ENCODE results near the gene PDE4D.
A peak's percentile ranks its signal among the peaks of the same experiment; 100 is the strongest.

PDE4D gene

DNA sequence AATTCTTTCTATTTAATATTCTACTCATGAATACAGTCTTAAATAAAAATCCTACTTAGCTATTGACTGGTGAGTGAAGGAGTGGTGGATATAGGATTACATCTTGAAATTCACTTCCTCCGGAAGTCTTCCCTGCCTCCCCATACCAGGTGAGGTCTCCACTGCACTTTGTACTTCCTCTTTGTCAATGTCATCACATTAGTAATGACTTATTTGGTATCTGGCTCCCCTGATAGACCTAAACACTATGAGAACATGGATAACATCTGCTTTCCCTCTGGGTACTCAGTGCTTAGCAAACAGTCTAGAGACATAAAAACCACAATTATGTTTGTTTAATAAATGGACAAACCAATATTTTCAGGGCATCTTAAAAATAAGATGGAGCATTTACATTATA, 532.1 kb downstream of the PDE4D start:
- no peak overlapping the region for H2BK120ac ChIP-seq (ENCODE audit: low read depth, low read length)
- H3K9ac ChIP-seq (ENCODE audit: low read length): no peak overlapping the region
- no peak overlapping the region for H2BK15ac ChIP-seq (ENCODE audit: low read depth, poor library complexity, severe bottlenecking)
- no peak overlapping the region for H2BK12ac ChIP-seq (ENCODE audit: low read length in 2 of 2)
- peaks cover 1% of the 10 kb centered on the region for H3K79me1 ChIP-seq (replicated peaks; ENCODE audit: low read length, poor library complexity, severe bottlenecking)
- no peak overlapping the region for H3K23ac ChIP-seq (ENCODE audit: low read length in 2 of 2)
- no peak overlapping the region for H2BK5ac ChIP-seq (ENCODE audit: low read depth, low read length, poor library complexity, severe bottlenecking)
- no peak overlapping the region for H3K4me2 ChIP-seq (ENCODE audit: low read length, poor library complexity, severe bottlenecking)
- H4K91ac ChIP-seq (ENCODE audit: low read length): no peak overlapping the region
- no peaks in the 10 kb centered on the region for H3K9me3 ChIP-seq (ENCODE audit: control insufficient read depth, low read length)
- no peaks in the 10 kb centered on the region for H3K27me3 ChIP-seq (ENCODE audit: control insufficient read depth in 1 of 2, insufficient read depth in 1 of 2, low read length in 2 of 2)
- no peak overlapping the region for H2AK5ac ChIP-seq (ENCODE audit: low read length, severe bottlenecking)
- H3K27ac ChIP-seq (ENCODE audit: low read length, poor library complexity, severe bottlenecking): no peak overlapping the region
- DNase-seq: no peak
- no peak overlapping the region for H3K4ac ChIP-seq (ENCODE audit: low read depth in 1 of 2, low read length in 2 of 2)
- H3K18ac ChIP-seq (ENCODE audit: low read depth in 1 of 2, low read length in 2 of 2): no peak overlapping the region
- peaks cover 3% of the 10 kb centered on the region for H3K4me1 ChIP-seq (ENCODE audit: control insufficient read depth, insufficient read depth, low read depth, low read length)
- H4K8ac ChIP-seq (ENCODE audit: low read length): no peak overlapping the region
- H2AFZ ChIP-seq (ENCODE audit: low read depth, low read length): no peak overlapping the region
- 100% methylated on average over 1 of the region's 1 CpG for WGBS
- H3K36me3 ChIP-seq (ENCODE audit: control insufficient read depth in 1 of 2, insufficient read depth in 2 of 2, low read depth in 1 of 2, low read length in 2 of 2): no peaks in the 10 kb centered on the region
- no peak overlapping the region for H3K14ac ChIP-seq (ENCODE audit: low read length in 2 of 2)
- no peak overlapping the region for H3K4me3 ChIP-seq (ENCODE audit: insufficient read depth in 1 of 2, low read depth in 1 of 2, low read length in 2 of 2)

DNA sequence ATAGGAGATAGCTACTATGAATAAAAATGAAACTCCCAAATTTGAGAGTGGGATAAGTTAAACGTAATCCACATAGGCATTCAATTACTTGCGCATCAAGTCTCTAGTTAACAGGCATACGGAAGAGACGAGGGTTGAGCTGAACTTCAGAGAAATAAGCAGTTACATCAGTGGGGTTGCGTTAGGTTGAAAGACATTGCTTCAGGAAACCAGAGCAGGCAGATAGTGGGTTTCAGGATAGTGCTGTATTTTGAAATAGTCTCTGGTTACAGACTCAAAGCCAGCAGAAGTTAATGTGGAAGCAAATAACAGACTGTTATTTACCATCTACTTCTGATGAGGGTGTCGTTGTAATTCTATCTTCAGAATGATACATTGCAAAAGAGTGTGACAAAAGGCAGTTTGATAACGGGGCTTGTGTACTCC, 533.4 kb downstream of the PDE4D start:
- Histone ChIP-seq H3K4me2 (ENCODE audit: low read length, poor library complexity, severe bottlenecking) (no peak overlapping the region), H3K27ac (ENCODE audit: low read length, poor library complexity, severe bottlenecking) (no peak overlapping the region), H2AK5ac (ENCODE audit: low read length, severe bottlenecking) (no peak overlapping the region), H3K14ac (ENCODE audit: low read length in 2 of 2) (no peak overlapping the region), H3K36me3 (ENCODE audit: control insufficient read depth in 1 of 2, insufficient read depth in 2 of 2, low read depth in 1 of 2, low read length in 2 of 2) (no peaks in the 10 kb centered on the region), H3K4ac (ENCODE audit: low read depth in 1 of 2, low read length in 2 of 2) (no peak overlapping the region), H4K8ac (ENCODE audit: low read length) (no peak overlapping the region), H2BK15ac (ENCODE audit: low read depth, poor library complexity, severe bottlenecking) (no peak overlapping the region), H3K9ac (ENCODE audit: low read length) (no peak overlapping the region), H4K91ac (ENCODE audit: low read length) (no peak overlapping the region), H3K79me1 (replicated peaks; ENCODE audit: low read length, poor library complexity, severe bottlenecking) (peaks cover 1% of the 10 kb centered on the region), H2BK5ac (ENCODE audit: low read depth, low read length, poor library complexity, severe bottlenecking) (no peak overlapping the region), H3K18ac (ENCODE audit: low read depth in 1 of 2, low read length in 2 of 2) (no peak overlapping the region), H2BK120ac (ENCODE audit: low read depth, low read length) (no peak overlapping the region), H3K4me1 (ENCODE audit: control insufficient read depth, insufficient read depth, low read depth, low read length) (peaks cover 3% of the 10 kb centered on the region), H3K9me3 (ENCODE audit: control insufficient read depth, low read length) (no peaks in the 10 kb centered on the region), H3K4me3 (ENCODE audit: insufficient read depth in 1 of 2, low read depth in 1 of 2, low read length in 2 of 2) (no peak overlapping the region), H2AFZ (ENCODE audit: low read depth, low read length) (no peak overlapping the region), H3K23ac (ENCODE audit: low read length in 2 of 2) (no peak overlapping the region), H3K27me3 (ENCODE audit: control insufficient read depth in 1 of 2, insufficient read depth in 1 of 2, low read length in 2 of 2) (no peaks in the 10 kb centered on the region), H2BK12ac (ENCODE audit: low read length in 2 of 2) (no peak overlapping the region)
- DNase-seq: peak; percentile 30
- 80% methylated on average over 5 of the region's 7 CpGs for WGBS

DNA sequence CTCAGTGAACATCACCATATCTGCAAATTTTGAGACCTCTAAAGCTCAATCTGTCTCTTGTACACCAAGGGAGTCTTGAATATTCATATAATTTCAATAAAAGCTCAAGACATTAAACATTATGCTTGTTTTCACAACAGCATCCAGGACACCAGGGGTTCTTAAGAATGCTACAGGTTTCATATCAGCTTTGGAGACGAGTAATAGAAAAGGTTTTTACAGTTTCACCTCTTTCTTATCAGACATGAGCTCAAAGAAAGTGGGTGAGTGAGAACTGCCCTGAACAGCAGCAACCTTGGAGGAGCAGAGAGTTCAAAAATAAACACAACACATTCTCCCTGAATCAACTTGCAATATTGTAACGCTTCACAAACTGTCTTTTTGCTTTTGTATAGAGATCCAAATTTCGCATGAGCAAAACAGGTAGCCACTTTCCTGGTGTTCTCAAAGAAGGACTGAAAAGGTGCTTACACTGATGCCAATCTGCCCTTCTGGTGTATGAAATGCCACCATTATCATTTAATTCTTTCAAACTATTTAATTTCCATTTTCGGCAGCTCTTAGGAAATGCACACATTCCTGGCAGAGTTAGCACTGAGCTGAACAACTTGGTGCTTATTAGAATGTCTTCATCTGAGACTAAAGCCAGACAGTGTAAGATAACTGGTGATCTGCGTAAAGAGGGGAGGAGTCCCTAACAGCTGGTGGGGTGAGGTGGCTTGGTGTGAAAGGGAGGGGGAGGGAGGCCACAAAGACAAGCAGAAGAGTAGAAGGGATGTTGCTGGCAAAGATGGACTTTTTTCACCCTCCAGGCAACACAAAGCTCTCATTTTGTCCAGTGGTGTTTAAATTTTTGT, 535.3 kb downstream of the PDE4D start:
- Histone ChIP-seq H3K4ac (ENCODE audit: low read depth in 1 of 2, low read length in 2 of 2) (no peak overlapping the region), H2BK15ac (ENCODE audit: low read depth, poor library complexity, severe bottlenecking) (no peak overlapping the region)
- 45% methylated on average over 4 of the region's 5 CpGs for WGBS

DNA sequence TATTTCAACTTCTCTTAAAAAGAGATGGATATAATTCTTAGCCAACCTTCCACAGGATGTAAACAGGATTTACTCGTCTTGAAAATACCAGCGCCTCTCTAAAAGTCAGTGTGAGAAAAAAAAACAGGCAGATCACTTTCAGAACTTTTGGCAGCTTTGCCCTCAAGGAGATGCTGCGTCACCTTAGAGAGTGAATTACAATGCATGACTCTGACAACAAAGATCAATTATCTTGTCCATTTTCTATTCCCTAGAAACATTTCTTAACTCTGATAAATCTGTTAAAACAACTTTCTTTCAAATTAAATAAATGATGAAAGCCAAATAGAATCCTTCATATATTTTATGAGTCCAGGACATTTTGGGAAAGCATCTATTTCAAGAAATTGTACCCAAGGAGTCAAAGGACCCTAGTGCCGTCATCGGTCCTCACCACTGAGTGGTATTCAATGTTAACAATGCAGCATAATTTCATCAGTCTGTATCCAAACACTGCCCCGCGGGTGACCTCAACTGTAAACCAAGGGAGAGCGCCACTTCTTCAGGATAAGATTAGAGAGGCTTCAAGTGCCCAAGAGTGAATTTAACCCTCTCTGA, 536.0 kb downstream of the PDE4D start:
- DNase-seq: peak; percentile 82
- Histone ChIP-seq H3K4me2 (ENCODE audit: low read length, poor library complexity, severe bottlenecking) (no peak overlapping the region), H3K18ac (ENCODE audit: low read depth in 1 of 2, low read length in 2 of 2) (no peak overlapping the region), H2BK15ac (ENCODE audit: low read depth, poor library complexity, severe bottlenecking) (no peak overlapping the region), H3K4ac (ENCODE audit: low read depth in 1 of 2, low read length in 2 of 2) (no peak overlapping the region), H4K91ac (ENCODE audit: low read length) (no peak overlapping the region), H3K27ac (ENCODE audit: low read length, poor library complexity, severe bottlenecking) (no peak overlapping the region), H2AFZ (ENCODE audit: low read depth, low read length) (no peak overlapping the region), H3K27me3 (ENCODE audit: control insufficient read depth in 1 of 2, insufficient read depth in 1 of 2, low read length in 2 of 2) (no peaks in the 10 kb centered on the region), H3K79me1 (replicated peaks; ENCODE audit: low read length, poor library complexity, severe bottlenecking) (peaks cover 1% of the 10 kb centered on the region), H3K9me3 (ENCODE audit: control insufficient read depth, low read length) (no peaks in the 10 kb centered on the region), H2AK5ac (ENCODE audit: low read length, severe bottlenecking) (no peak overlapping the region), H2BK120ac (ENCODE audit: low read depth, low read length) (no peak overlapping the region), H4K8ac (ENCODE audit: low read length) (no peak overlapping the region), H3K9ac (ENCODE audit: low read length) (no peak overlapping the region), H3K14ac (ENCODE audit: low read length in 2 of 2) (no peak overlapping the region), H3K4me3 (ENCODE audit: insufficient read depth in 1 of 2, low read depth in 1 of 2, low read length in 2 of 2) (no peak overlapping the region), H2BK5ac (ENCODE audit: low read depth, low read length, poor library complexity, severe bottlenecking) (no peak overlapping the region), H3K4me1 (ENCODE audit: control insufficient read depth, insufficient read depth, low read depth, low read length) (peaks cover 3% of the 10 kb centered on the region), H3K23ac (ENCODE audit: low read length in 2 of 2) (no peak overlapping the region), H3K36me3 (ENCODE audit: control insufficient read depth in 1 of 2, insufficient read depth in 2 of 2, low read depth in 1 of 2, low read length in 2 of 2) (no peaks in the 10 kb centered on the region), H2BK12ac (ENCODE audit: low read length in 2 of 2) (no peak overlapping the region)
- 7% methylated on average over 8 of the region's 8 CpGs for WGBS

More for the DNA sequence above, 535.3 kb downstream of the PDE4D start:
- Histone ChIP-seq H3K23ac (ENCODE audit: low read length in 2 of 2) (no peak overlapping the region), H3K27ac (ENCODE audit: low read length, poor library complexity, severe bottlenecking) (no peak overlapping the region), H2BK120ac (ENCODE audit: low read depth, low read length) (no peak overlapping the region), H3K27me3 (ENCODE audit: control insufficient read depth in 1 of 2, insufficient read depth in 1 of 2, low read length in 2 of 2) (no peaks in the 10 kb centered on the region), H3K4me1 (ENCODE audit: control insufficient read depth, insufficient read depth, low read depth, low read length) (peaks cover 3% of the 10 kb centered on the region), H4K8ac (ENCODE audit: low read length) (no peak overlapping the region), H3K14ac (ENCODE audit: low read length in 2 of 2) (no peak overlapping the region), H3K18ac (ENCODE audit: low read depth in 1 of 2, low read length in 2 of 2) (peak overlapping the region; percentile 30 to 37), H3K9me3 (ENCODE audit: control insufficient read depth, low read length) (no peaks in the 10 kb centered on the region), H2AK5ac (ENCODE audit: low read length, severe bottlenecking) (no peak overlapping the region), H2BK12ac (ENCODE audit: low read length in 2 of 2) (no peak overlapping the region), H3K4me2 (ENCODE audit: low read length, poor library complexity, severe bottlenecking) (no peak overlapping the region), H4K91ac (ENCODE audit: low read length) (no peak overlapping the region), H3K36me3 (ENCODE audit: control insufficient read depth in 1 of 2, insufficient read depth in 2 of 2, low read depth in 1 of 2, low read length in 2 of 2) (no peaks in the 10 kb centered on the region), H3K9ac (ENCODE audit: low read length) (no peak overlapping the region), H3K79me1 (replicated peaks; ENCODE audit: low read length, poor library complexity, severe bottlenecking) (peaks cover 1% of the 10 kb centered on the region), H3K4me3 (ENCODE audit: insufficient read depth in 1 of 2, low read depth in 1 of 2, low read length in 2 of 2) (no peak overlapping the region), H2BK5ac (ENCODE audit: low read depth, low read length, poor library complexity, severe bottlenecking) (no peak overlapping the region), H2AFZ (ENCODE audit: low read depth, low read length) (no peak overlapping the region)
- DNase-seq: peak; percentile 88

All from mesenchymal stem cell (in vitro differentiated cells and primary cell).